ENCODE data around the gene SLC25A17.

SLC25A17 gene

GRCh38 chr22:40808018-40808841 is 10.9 kb downstream of the SLC25A17 start:
- DNase-seq (ENCODE audit: low spot score) (no peak), ATAC-seq (ENCODE audit: low read depth) (no peak)
- Histone ChIP-seq H3K9me3 (ENCODE audit: severe bottlenecking) (no peaks in the 10 kb centered on the region), H3K27me3 (ENCODE audit: insufficient read depth, poor library complexity, severe bottlenecking) (no peaks in the 10 kb centered on the region), H3K4me1 (ENCODE audit: insufficient read depth, poor library complexity, severe bottlenecking) (peaks cover 2% of the 10 kb centered on the region), H3K27ac (ENCODE audit: poor library complexity, severe bottlenecking) (peak overlapping the region; percentile 3), H3K36me3 (ENCODE audit: low read depth) (peaks cover 34% of the 10 kb centered on the region; the same call in 1 of the 2 replicates), H3K4me3 (ENCODE audit: severe bottlenecking) (no peak overlapping the region)
- TF ChIP-seq CTCF (IDR thresholded peaks at IDR 0.05; ENCODE audit: poor library complexity, severe bottlenecking), result no peak

GRCh38 chr22:40806711-40807110 is 12.4 kb downstream of the SLC25A17 start:
- Histone ChIP-seq H3K36me3 (ENCODE audit: low read depth) (peaks cover 22% of the 10 kb centered on the region; the same call in 1 of the 2 replicates), H3K27me3 (ENCODE audit: insufficient read depth, poor library complexity, severe bottlenecking) (no peaks in the 10 kb centered on the region), H3K27ac (ENCODE audit: poor library complexity, severe bottlenecking) (no peak overlapping the region), H3K4me1 (ENCODE audit: insufficient read depth, poor library complexity, severe bottlenecking) (no peaks in the 10 kb centered on the region), H3K4me3 (ENCODE audit: severe bottlenecking) (no peak overlapping the region), H3K9me3 (ENCODE audit: severe bottlenecking) (no peaks in the 10 kb centered on the region)
- no peak for ATAC-seq (ENCODE audit: low read depth)
- DNase-seq (ENCODE audit: low spot score), result no peak
- TF ChIP-seq CTCF (IDR thresholded peaks at IDR 0.05; ENCODE audit: poor library complexity, severe bottlenecking), result no peak

DNA sequence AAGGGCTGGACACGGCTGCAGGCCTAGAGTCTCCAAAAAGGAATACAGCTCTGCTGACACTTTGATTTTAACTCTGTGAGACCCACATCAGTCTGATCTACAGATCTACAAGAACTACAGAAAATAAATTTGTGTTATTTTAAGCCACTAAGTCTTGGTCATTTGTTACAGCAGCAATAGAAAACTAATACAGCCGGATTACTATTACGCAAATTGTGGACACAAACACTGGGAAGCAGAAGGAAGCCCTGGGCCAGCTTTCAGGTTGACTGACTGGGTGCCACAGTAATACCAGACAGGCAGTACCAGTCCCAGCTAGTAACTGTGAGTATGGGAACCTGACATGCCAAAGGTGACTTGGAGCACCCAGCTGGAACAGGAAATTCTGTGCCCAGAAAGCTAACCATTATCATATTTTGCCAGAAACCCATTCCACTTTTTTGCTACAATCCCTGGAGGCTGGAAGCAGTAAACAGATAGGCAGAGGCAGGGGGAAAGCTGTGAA is 13.4 kb downstream of the SLC25A17 start:
- ATAC-seq (ENCODE audit: low read depth) (no peak), DNase-seq (ENCODE audit: low spot score) (no peak)
- TF ChIP-seq CTCF (IDR thresholded peaks at IDR 0.05; ENCODE audit: poor library complexity, severe bottlenecking), result no peak
- H3K36me3 ChIP-seq (ENCODE audit: low read depth), result peaks cover 22% of the 10 kb centered on the region; the same call in 1 of the 2 replicates
- no peak overlapping the region for H3K4me3 ChIP-seq (ENCODE audit: severe bottlenecking)
- no peak overlapping the region for H3K27ac ChIP-seq (ENCODE audit: poor library complexity, severe bottlenecking)
- H3K4me1 ChIP-seq (ENCODE audit: insufficient read depth, poor library complexity, severe bottlenecking), result no peaks in the 10 kb centered on the region
- H3K9me3 ChIP-seq (ENCODE audit: severe bottlenecking), result no peaks in the 10 kb centered on the region
- H3K27me3 ChIP-seq (ENCODE audit: insufficient read depth, poor library complexity, severe bottlenecking), result no peaks in the 10 kb centered on the region

DNA sequence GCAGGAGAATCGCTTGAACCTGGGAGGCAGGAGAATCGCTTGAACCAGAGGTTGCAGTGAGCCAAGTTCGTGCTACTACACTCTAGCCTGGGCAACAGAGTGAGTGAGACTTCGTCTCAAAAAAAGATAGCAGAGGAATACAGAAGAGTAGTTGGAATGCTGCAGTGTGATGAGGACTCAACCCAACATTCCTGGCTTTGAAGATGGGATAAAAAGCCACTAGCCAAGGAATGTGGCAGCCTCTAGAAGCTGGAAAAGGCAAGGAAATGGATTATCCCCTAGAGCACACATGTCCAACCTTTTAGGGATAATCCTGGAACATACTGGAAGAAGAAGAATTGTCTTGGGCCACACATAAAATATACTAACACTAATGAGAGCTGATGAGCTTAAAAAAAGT is 13.9 kb downstream of the SLC25A17 start:
- Histone ChIP-seq H3K9me3 (ENCODE audit: severe bottlenecking) (no peaks in the 10 kb centered on the region), H3K27me3 (ENCODE audit: insufficient read depth, poor library complexity, severe bottlenecking) (no peaks in the 10 kb centered on the region), H3K27ac (ENCODE audit: poor library complexity, severe bottlenecking) (no peak overlapping the region), H3K36me3 (ENCODE audit: low read depth) (peaks cover 22% of the 10 kb centered on the region; the same call in 1 of the 2 replicates), H3K4me1 (ENCODE audit: insufficient read depth, poor library complexity, severe bottlenecking) (no peaks in the 10 kb centered on the region), H3K4me3 (ENCODE audit: severe bottlenecking) (no peak overlapping the region)
- no peak for TF ChIP-seq CTCF (IDR thresholded peaks at IDR 0.05; ENCODE audit: poor library complexity, severe bottlenecking)
- ATAC-seq (ENCODE audit: low read depth) (no peak), DNase-seq (ENCODE audit: low spot score) (no peak)

GRCh38 chr22:40803321-40803720 is 15.8 kb downstream of the SLC25A17 start:
- Histone ChIP-seq H3K9me3 (ENCODE audit: severe bottlenecking) (no peaks in the 10 kb centered on the region), H3K27ac (ENCODE audit: poor library complexity, severe bottlenecking) (no peak overlapping the region), H3K4me1 (ENCODE audit: insufficient read depth, poor library complexity, severe bottlenecking) (no peaks in the 10 kb centered on the region), H3K27me3 (ENCODE audit: insufficient read depth, poor library complexity, severe bottlenecking) (no peaks in the 10 kb centered on the region), H3K4me3 (ENCODE audit: severe bottlenecking) (no peak overlapping the region), H3K36me3 (ENCODE audit: low read depth) (peaks cover 19% of the 10 kb centered on the region; the same call in 1 of the 2 replicates)
- DNase-seq (ENCODE audit: low spot score) (no peak), ATAC-seq (ENCODE audit: low read depth) (no peak)
- no peak for TF ChIP-seq CTCF (IDR thresholded peaks at IDR 0.05; ENCODE audit: poor library complexity, severe bottlenecking)

Measured in RWPE2 (cell line).